ENCODE results near the gene HFE.

GRCh38 chr6:26053992-26054780, 33.0 kb upstream of the HFE start:
- TF ChIP-seq FOXA1 (IDR thresholded peaks at IDR 0.05) (no peak), CTCF (IDR thresholded peaks at IDR 0.05; ENCODE audit: low read depth, low read length, missing input control) (no peak), EGR1 (IDR thresholded peaks at IDR 0.05; ENCODE audit: low read depth in 2 of 2) (no peak), RAD21 (IDR thresholded peaks at IDR 0.05) (no peak), SP1 (IDR thresholded peaks at IDR 0.05) (no peak), MAX (IDR thresholded peaks at IDR 0.05) (no peak), JUND (IDR thresholded peaks at IDR 0.05) (no peak)
- TF ChIP-seq, protein P1, sequence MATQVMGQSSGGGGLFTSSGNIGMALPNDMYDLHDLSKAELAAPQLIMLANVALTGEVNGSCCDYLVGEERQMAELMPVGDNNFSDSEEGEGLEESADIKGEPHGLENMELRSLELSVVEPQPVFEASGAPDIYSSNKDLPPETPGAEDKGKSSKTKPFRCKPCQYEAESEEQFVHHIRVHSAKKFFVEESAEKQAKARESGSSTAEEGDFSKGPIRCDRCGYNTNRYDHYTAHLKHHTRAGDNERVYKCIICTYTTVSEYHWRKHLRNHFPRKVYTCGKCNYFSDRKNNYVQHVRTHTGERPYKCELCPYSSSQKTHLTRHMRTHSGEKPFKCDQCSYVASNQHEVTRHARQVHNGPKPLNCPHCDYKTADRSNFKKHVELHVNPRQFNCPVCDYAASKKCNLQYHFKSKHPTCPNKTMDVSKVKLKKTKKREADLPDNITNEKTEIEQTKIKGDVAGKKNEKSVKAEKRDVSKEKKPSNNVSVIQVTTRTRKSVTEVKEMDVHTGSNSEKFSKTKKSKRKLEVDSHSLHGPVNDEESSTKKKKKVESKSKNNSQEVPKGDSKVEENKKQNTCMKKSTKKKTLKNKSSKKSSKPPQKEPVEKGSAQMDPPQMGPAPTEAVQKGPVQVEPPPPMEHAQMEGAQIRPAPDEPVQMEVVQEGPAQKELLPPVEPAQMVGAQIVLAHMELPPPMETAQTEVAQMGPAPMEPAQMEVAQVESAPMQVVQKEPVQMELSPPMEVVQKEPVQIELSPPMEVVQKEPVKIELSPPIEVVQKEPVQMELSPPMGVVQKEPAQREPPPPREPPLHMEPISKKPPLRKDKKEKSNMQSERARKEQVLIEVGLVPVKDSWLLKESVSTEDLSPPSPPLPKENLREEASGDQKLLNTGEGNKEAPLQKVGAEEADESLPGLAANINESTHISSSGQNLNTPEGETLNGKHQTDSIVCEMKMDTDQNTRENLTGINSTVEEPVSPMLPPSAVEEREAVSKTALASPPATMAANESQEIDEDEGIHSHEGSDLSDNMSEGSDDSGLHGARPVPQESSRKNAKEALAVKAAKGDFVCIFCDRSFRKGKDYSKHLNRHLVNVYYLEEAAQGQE (IDR thresholded peaks at IDR 0.05): no peak
